Kidney (tissue), 22 donors: ENCODE results near the gene HOXA2. TPM values are rescaled to one million over a fixed set of nuclear protein-coding genes. Genes with fewer than 3 reads are reported as not detected.

ENCODE experiments used
- DNase-seq, 5 donors: peaks; one replicate each; pipeline ENCODE4 v3.0.0-alpha.2; 2013 to 2020
- FAIRE-seq: peaks from 2 replicates; lab custom pipeline; 2012; peaks lifted over from hg19 to GRCh38; lab: Jason Lieb, UNC
- H3K27ac ChIP-seq, 2 donors: one replicate each; pipeline ENCODE4 v1.7.0; 2013; ENCODE audit warnings: low read depth in 2 of 2, low read length in 2 of 2, inconsistent platforms in 1 of 2
- H3K27me3 ChIP-seq: one replicate; pipeline ENCODE4 v1.7.1; 2013; ENCODE audit warnings: low read length, inconsistent platforms; ENCODE audit not compliant: control insufficient read depth, insufficient read depth
- H3K36me3 ChIP-seq, 3 donors: one replicate each; pipeline versions ENCODE4 v1.7.0 to v1.7.1; 2013; ENCODE audit warnings: low read length in 3 of 3, control low read depth in 1 of 3, inconsistent platforms in 1 of 3; ENCODE audit not compliant: insufficient read depth in 3 of 3, control insufficient read depth in 2 of 3
- H3K4me1 ChIP-seq, 3 donors: one replicate each; pipeline versions ENCODE4 v1.7.0 to v1.7.1; 2013; ENCODE audit warnings: low read length in 3 of 3, inconsistent platforms in 1 of 3, low read depth in 1 of 3; ENCODE audit not compliant: control insufficient read depth in 2 of 3, insufficient read depth in 2 of 3
- H3K4me3 ChIP-seq, 3 donors: one replicate each; pipeline versions ENCODE4 v1.7.0 to v1.8.1; 2013; ENCODE audit warnings: low read length in 3 of 3, control low read depth in 1 of 3, inconsistent platforms in 1 of 3
- H3K9ac ChIP-seq, 3 donors: one replicate each; pipeline versions ENCODE4 v1.7.0 to v1.7.1; 2013; ENCODE audit warnings: low read length in 3 of 3, control low read depth in 1 of 3, inconsistent platforms in 1 of 3
- H3K9me3 ChIP-seq, 3 donors: one replicate each; pipeline versions ENCODE4 v1.7.0 to v1.7.1; 2013; ENCODE audit warnings: low read length in 3 of 3, control low read depth in 1 of 3, inconsistent platforms in 1 of 3; ENCODE audit not compliant: control insufficient read depth in 2 of 3, insufficient read depth in 1 of 3
- CTCF ChIP-seq: IDR thresholded peaks from 3 replicates; pipeline ENCODE4 v1.5.1; 2012; ENCODE audit warnings: mild to moderate bottlenecking, moderate library complexity, borderline replicate concordance; ENCODE audit not compliant: insufficient read depth; ENCODE audit errors: extremely low read depth
- intact Hi-C: fragments of 100-400 bp; cut with DNase I; formaldehyde crosslinking; loops from one replicate; pipeline ENCODE4 v1.11.1; 2022
- long read RNA-seq, 10 donors: library from polyadenylated mRNA in 1 of 10; unstranded in 1 of 10; transcript quantifications; one replicate each; pipeline ENCODE4 v2.0.0 and lab custom pipeline, GENCODE V29; 2021 to 2026
- polyA plus RNA-seq: library from polyadenylated mRNA; stranded (reverse); fragments of 350-450 nt; fragmentation: Illumina TruSeq; extraction: RNeasy Lipid Tissue Mini Kit (QIAGEN cat#74804); gene quantifications from one replicate; pipeline ENCODE4 v1.2.3, GENCODE V29; 2014; ENCODE audit warnings: low read depth, low replicate concordance; ENCODE audit not compliant: insufficient read depth
- total RNA-seq: library from RNA; stranded (reverse); fragmentation: NEBNext Ultra II Directional; extraction: Animal tissue kit (Norgen Biotek cat#: 25700); gene quantifications from one replicate; pipeline ENCODE4 v1.2.1, GENCODE V29; 2021
- donor health status: control.
- donor health status: control.
- donor health status: control.
- donor health status: control.
- donor health status: control.
- donor health status: DM: yes; HTN: yes; CAD: no.
- donor health status: Normal renal cell carcinoma (clear cell type).

Gene HOXA2
- total RNA-seq (2.9 TPM), polyA plus RNA-seq (1.3 TPM)
- long read RNA-seq, donor 1, partial matches to known transcripts, result 0 of 6 reads
- long read RNA-seq, donor 1, other reads (novel, unspliced or antisense), result 0 of 6 reads
- long read RNA-seq, donor 2, partial matches to known transcripts, result 0 of 5 reads
- long read RNA-seq, donor 2, other reads (novel, unspliced or antisense), result 0 of 5 reads
- long read RNA-seq, donor 3, partial matches to known transcripts, result 0 of 5 reads
- long read RNA-seq, donor 3, other reads (novel, unspliced or antisense), result 0 of 5 reads
- long read RNA-seq, donor 4, partial matches to known transcripts, result 0 of 3 reads
- long read RNA-seq, donor 4, other reads (novel, unspliced or antisense), result 0 of 3 reads
- long read RNA-seq, donor 5, partial matches to known transcripts, result 0 of 1 reads
- long read RNA-seq, donor 5, other reads (novel, unspliced or antisense), result 0 of 1 reads
- long read RNA-seq, donor 6, partial matches to known transcripts, result 0 of 3 reads
- long read RNA-seq, donor 6, other reads (novel, unspliced or antisense), result 0 of 3 reads
- long read RNA-seq, donor 7, partial matches to known transcripts, result 0 of 3 reads
- long read RNA-seq, donor 7, other reads (novel, unspliced or antisense), result 0 of 3 reads
- long read RNA-seq, donor 8, partial matches to known transcripts, result 0 of 5 reads
- long read RNA-seq, donor 8, other reads (novel, unspliced or antisense), result 0 of 5 reads
- long read RNA-seq, donor 9, partial matches to known transcripts, result 0 of 3 reads
- long read RNA-seq, donor 9, other reads (novel, unspliced or antisense), result 0 of 3 reads
- long read RNA-seq, donor 10, transcript HOXA2-202 (1 exons, 1,993 nt), result major isoform, 5 of 8 reads
- long read RNA-seq, donor 10, partial matches to known transcripts, result 0 of 8 reads
- long read RNA-seq, donor 10, other reads (novel, unspliced or antisense), result 0 of 8 reads

GRCh38 chr7:27102581-27103442 lies at the start of gene HOXA2:
TSS of gene HOXA2 (minus strand) at chr7:27102683. CDS start at chr7:27102500, 183 bp downstream.
- FAIRE-seq, result no peak
- no peak for TF ChIP-seq CTCF
- peak within 1 kb of the TSS; percentile 73 to 78 for H3K27ac ChIP-seq
- intact Hi-C loops, result no loop called here
- peak within 1 kb of the TSS; percentile 21 to 62 (median 42) for H3K9ac ChIP-seq
- H3K9me3 ChIP-seq, result no peaks in the 10 kb centered on the region
- peak within 1 kb of the TSS; percentile 44 to 50 (median 44) for H3K4me3 ChIP-seq
- H3K4me1 ChIP-seq, result peaks cover 9 to 18% (median 13%) of the 10 kb centered on the region in 3 donors
- H3K36me3 ChIP-seq, result no peaks in the 10 kb centered on the region
- H3K27me3 ChIP-seq, result peaks cover 2% of the 10 kb centered on the region
- DNase-seq, result peak; percentile 87 to 92 (median 91)

GRCh38 chr7:27151341-27151930 lies 49.0 kb upstream of the HOXA2 start:
- FAIRE-seq (no peak), DNase-seq (peak in 2 of 5 donors; percentile 74 to 82)
- peak overlapping the region; percentile 66 to 85 (median 85) for H3K9ac ChIP-seq
- no peaks in the 10 kb centered on the region for H3K27me3 ChIP-seq
- H3K36me3 ChIP-seq, result no peaks in the 10 kb centered on the region
- no peaks in the 10 kb centered on the region for H3K9me3 ChIP-seq
- intact Hi-C loops, result loop anchor here (10.0 kb wide), 1 partner anchor 777 kb away; no protein-coding TSS in a partner anchor
- TF ChIP-seq CTCF, result no peak
- peak overlapping the region; percentile 56 to 87 (median 83) for H3K4me3 ChIP-seq
- H3K4me1 ChIP-seq, result peaks cover 0 to 23% (median 20%) of the 10 kb centered on the region in 3 donors
- peak overlapping the region; percentile 97 to 98 for H3K27ac ChIP-seq
